ENCODE data around the gene DGKB. TPM values are rescaled to one million over a fixed set of nuclear protein-coding genes. Genes with fewer than 3 reads are reported as not detected.

Gene DGKB
- polyA plus RNA-seq, 4 donors: 0.19 to 0.31 TPM; not detected in 2

DNA sequence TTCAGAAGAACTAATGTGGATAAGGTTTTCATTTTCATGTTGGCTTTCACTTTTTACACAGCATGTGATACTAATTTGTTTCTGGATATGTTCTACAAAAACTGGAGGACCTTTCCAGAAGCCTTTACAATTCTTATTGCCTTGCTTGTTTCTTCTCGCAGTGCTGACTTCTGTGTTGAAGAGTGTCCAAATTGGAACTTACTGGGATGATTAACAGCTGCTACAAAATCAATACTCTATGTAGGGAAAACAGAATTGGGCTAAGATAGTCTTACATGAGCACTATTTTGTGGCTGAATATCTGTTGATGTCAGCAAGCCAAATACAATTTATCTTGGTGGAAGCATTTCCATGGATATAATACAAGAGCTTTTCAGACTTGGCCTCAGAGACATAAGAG is 351.2 kb downstream of the DGKB start:
- Histone ChIP-seq H3K9me3 (ENCODE audit: control insufficient read depth in 2 of 2, insufficient read depth in 1 of 2, low read depth in 1 of 2, low read length in 1 of 2) (no peaks in the 10 kb centered on the region), H3K4me1 (ENCODE audit: control insufficient read depth in 3 of 3, insufficient read depth in 2 of 3, low read depth in 1 of 3, low read length in 2 of 3) (no peaks in the 10 kb centered on the region), H3K36me3 (ENCODE audit: control insufficient read depth in 3 of 3, insufficient read depth in 2 of 3, low read depth in 1 of 3, low read length in 3 of 3) (no peaks in the 10 kb centered on the region), H3K4me3 (ENCODE audit: low read depth in 1 of 3, low read length in 3 of 3) (no peak overlapping the region), H3K27me3 (ENCODE audit: control insufficient read depth in 3 of 3, insufficient read depth in 3 of 3, low read length in 3 of 3) (no peaks in the 10 kb centered on the region), H3K27ac (ENCODE audit: low read depth in 1 of 3, low read length in 2 of 3) (no peak overlapping the region)
- FAIRE-seq (no peak), DNase-seq (no peak)
- 48 to 83% (median 50%) methylated on average over 1 of the region's 1 CpG for WGBS, 3 donors

DNA sequence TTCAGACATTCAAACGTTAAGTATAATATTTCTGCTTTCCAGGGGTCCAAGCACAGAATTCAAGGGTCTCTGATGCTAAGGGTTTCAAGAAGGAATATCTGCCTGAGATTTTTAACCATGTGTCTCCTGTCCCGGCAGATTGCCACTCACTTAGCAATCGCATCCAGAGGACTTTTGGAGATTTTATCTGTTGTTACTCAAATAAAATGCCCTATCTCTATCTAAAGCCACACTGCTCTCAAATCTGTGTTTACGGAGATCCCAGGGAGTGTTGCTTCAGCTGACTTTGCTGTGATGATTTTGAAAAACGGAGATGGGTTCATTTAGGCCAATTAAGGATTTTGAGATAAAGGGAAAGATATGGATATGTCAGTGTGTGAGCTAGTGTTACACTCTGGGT is 359.9 kb downstream of the DGKB start:
- Histone ChIP-seq H3K27me3 (ENCODE audit: control insufficient read depth in 3 of 3, insufficient read depth in 3 of 3, low read length in 3 of 3) (no peaks in the 10 kb centered on the region), H3K4me3 (ENCODE audit: low read depth in 1 of 3, low read length in 3 of 3) (no peak overlapping the region), H3K27ac (ENCODE audit: low read depth in 1 of 3, low read length in 2 of 3) (no peak overlapping the region), H3K36me3 (ENCODE audit: control insufficient read depth in 3 of 3, insufficient read depth in 2 of 3, low read depth in 1 of 3, low read length in 3 of 3) (no peaks in the 10 kb centered on the region), H3K9me3 (ENCODE audit: control insufficient read depth in 2 of 2, insufficient read depth in 1 of 2, low read depth in 1 of 2, low read length in 1 of 2) (no peaks in the 10 kb centered on the region), H3K4me1 (ENCODE audit: control insufficient read depth in 3 of 3, insufficient read depth in 2 of 3, low read depth in 1 of 3, low read length in 2 of 3) (no peaks in the 10 kb centered on the region)
- DNase-seq (no peak), FAIRE-seq (no peak)
- WGBS, 3 donors: 51 to 67% (median 54%) methylated on average over 5 of the region's 5 CpGs

DNA sequence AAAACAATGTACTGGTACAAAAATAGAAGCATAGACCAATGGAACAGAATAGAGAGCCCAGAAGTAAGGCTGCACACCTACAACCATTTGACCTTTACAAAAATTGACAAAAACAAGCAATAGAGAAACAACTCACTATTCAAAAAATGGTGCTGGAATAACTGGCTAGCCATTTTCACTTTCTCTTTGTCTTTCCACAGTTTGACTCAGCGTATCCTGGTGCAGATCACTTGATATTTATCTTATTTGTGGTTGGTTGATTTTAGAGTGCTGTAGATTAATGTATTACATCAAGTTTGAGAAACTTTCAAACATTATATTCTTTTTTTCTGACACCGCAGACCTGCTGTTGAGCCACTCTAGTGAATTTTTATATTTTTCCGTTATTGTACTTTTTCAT is 381.4 kb downstream of the DGKB start:
- Histone ChIP-seq H3K4me1 (ENCODE audit: control insufficient read depth in 3 of 3, insufficient read depth in 2 of 3, low read depth in 1 of 3, low read length in 2 of 3) (no peaks in the 10 kb centered on the region), H3K27me3 (ENCODE audit: control insufficient read depth in 3 of 3, insufficient read depth in 3 of 3, low read length in 3 of 3) (no peaks in the 10 kb centered on the region), H3K36me3 (ENCODE audit: control insufficient read depth in 3 of 3, insufficient read depth in 2 of 3, low read depth in 1 of 3, low read length in 3 of 3) (no peaks in the 10 kb centered on the region), H3K27ac (ENCODE audit: low read depth in 1 of 3, low read length in 2 of 3) (no peak overlapping the region), H3K4me3 (ENCODE audit: low read depth in 1 of 3, low read length in 3 of 3) (no peak overlapping the region), H3K9me3 (ENCODE audit: control insufficient read depth in 2 of 2, insufficient read depth in 1 of 2, low read depth in 1 of 2, low read length in 1 of 2) (no peaks in the 10 kb centered on the region)
- FAIRE-seq: no peak
- 75 to 86% (median 81%) methylated on average over 3 of the region's 3 CpGs for WGBS, 3 donors
- DNase-seq: no peak

DNA sequence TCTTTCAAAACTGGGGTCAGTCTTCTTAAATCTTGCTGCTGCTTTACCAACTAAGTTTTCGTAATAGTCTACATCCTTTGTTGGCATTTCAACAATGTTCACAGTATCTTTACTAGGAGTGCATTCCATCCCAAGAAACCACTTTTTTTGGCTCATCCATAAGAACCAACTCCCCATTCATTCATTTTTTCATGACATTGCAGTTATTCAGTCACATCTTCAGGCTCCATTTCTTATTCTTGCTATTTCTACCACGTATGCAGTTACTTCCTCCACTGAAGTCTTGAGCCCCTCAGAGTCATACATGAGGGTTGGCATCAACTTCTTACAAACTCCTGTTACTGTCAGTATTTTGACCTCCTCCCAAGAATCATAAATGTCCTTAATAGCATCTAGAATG is 392.3 kb downstream of the DGKB start:
- Histone ChIP-seq H3K4me3 (ENCODE audit: low read depth in 1 of 3, low read length in 3 of 3) (no peak overlapping the region), H3K27me3 (ENCODE audit: control insufficient read depth in 3 of 3, insufficient read depth in 3 of 3, low read length in 3 of 3) (no peaks in the 10 kb centered on the region), H3K9me3 (ENCODE audit: control insufficient read depth in 2 of 2, insufficient read depth in 1 of 2, low read depth in 1 of 2, low read length in 1 of 2) (peaks cover 0 to 6% of the 10 kb centered on the region in 2 donors), H3K4me1 (ENCODE audit: control insufficient read depth in 3 of 3, insufficient read depth in 2 of 3, low read depth in 1 of 3, low read length in 2 of 3) (no peaks in the 10 kb centered on the region), H3K27ac (ENCODE audit: low read depth in 1 of 3, low read length in 2 of 3) (no peak overlapping the region), H3K36me3 (ENCODE audit: control insufficient read depth in 3 of 3, insufficient read depth in 2 of 3, low read depth in 1 of 3, low read length in 3 of 3) (no peaks in the 10 kb centered on the region)
- WGBS, 3 donors: 77 to 83% (median 81%) methylated on average over 2 of the region's 2 CpGs
- DNase-seq (no peak), FAIRE-seq (no peak)

DNA sequence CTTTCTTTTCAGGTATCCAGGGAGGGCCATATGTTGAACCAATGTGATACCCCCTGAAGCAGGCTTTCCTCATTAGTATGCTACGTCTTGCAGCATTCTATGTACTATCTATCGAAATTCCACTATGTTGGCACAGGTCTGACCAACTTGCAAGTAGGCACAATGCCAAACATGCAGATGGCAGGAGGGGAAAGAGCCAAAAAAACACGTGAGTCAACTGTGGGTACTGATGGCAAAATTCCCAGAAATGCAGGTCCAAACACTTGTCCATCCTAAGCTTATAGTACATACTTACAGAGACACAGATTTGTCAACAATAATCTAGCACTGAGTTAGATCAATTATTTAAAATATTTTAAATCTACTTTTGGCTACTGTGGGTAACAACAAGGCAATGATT is 394.9 kb downstream of the DGKB start:
- Histone ChIP-seq H3K4me3 (ENCODE audit: low read depth in 1 of 3, low read length in 3 of 3) (no peak overlapping the region), H3K9me3 (ENCODE audit: control insufficient read depth in 2 of 2, insufficient read depth in 1 of 2, low read depth in 1 of 2, low read length in 1 of 2) (peaks cover 0 to 6% of the 10 kb centered on the region in 2 donors), H3K4me1 (ENCODE audit: control insufficient read depth in 3 of 3, insufficient read depth in 2 of 3, low read depth in 1 of 3, low read length in 2 of 3) (no peaks in the 10 kb centered on the region), H3K27ac (ENCODE audit: low read depth in 1 of 3, low read length in 2 of 3) (no peak overlapping the region), H3K36me3 (ENCODE audit: control insufficient read depth in 3 of 3, insufficient read depth in 2 of 3, low read depth in 1 of 3, low read length in 3 of 3) (no peaks in the 10 kb centered on the region), H3K27me3 (ENCODE audit: control insufficient read depth in 3 of 3, insufficient read depth in 3 of 3, low read length in 3 of 3) (no peaks in the 10 kb centered on the region)
- WGBS, 3 donors: 28 to 50% (median 44%) methylated on average over 3 of the region's 3 CpGs
- FAIRE-seq: no peak
- DNase-seq: no peak

DNA sequence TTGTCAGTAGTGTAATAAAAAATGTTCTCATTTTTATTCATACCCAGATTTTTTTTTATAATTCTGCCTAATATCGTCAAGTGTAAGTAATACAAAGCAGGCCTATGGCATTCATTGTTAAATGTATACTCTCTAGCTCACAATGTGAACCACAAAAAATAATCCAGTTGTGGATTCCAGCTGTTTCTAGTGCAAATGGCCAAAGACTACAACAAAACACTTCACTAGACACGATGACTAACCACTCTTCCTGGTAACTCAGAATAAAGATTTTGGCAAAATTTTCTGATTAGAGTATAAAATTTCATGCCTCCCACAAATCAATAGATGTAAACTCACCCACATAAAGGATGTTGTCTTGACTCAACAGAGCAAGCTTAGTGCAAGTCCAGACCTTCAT is 396.6 kb downstream of the DGKB start:
- Histone ChIP-seq H3K27ac (ENCODE audit: low read depth in 1 of 3, low read length in 2 of 3) (no peak overlapping the region), H3K27me3 (ENCODE audit: control insufficient read depth in 3 of 3, insufficient read depth in 3 of 3, low read length in 3 of 3) (no peaks in the 10 kb centered on the region), H3K9me3 (ENCODE audit: control insufficient read depth in 2 of 2, insufficient read depth in 1 of 2, low read depth in 1 of 2, low read length in 1 of 2) (peaks cover 0 to 6% of the 10 kb centered on the region in 2 donors), H3K4me3 (ENCODE audit: low read depth in 1 of 3, low read length in 3 of 3) (no peak overlapping the region), H3K36me3 (ENCODE audit: control insufficient read depth in 3 of 3, insufficient read depth in 2 of 3, low read depth in 1 of 3, low read length in 3 of 3) (no peaks in the 10 kb centered on the region), H3K4me1 (ENCODE audit: control insufficient read depth in 3 of 3, insufficient read depth in 2 of 3, low read depth in 1 of 3, low read length in 2 of 3) (no peaks in the 10 kb centered on the region)
- FAIRE-seq: no peak
- 75 to 84% (median 82%) methylated on average over 2 of the region's 2 CpGs for WGBS, 3 donors
- DNase-seq: no peak

DNA sequence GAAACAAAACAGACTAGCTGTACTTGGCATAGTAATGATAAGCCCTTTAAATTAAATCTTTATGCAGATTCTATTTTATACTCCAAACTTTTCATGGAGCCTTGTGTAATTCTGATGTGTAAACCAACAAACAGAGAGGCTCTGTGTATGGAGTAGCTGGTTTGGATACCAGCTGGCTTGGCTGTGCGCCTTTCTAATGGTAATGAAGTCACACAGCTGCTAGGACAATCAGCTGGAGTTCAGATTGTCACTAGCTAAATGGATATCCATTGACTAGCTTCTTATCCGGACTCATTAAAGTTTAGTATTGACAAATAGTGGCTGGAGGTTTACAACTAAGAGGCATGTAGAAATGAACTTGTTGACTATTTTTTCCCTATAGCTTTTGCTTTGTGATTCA is 398.4 kb downstream of the DGKB start:
- no peak overlapping the region for H3K4me3 ChIP-seq (ENCODE audit: low read depth in 1 of 3, low read length in 3 of 3)
- H3K36me3 ChIP-seq (ENCODE audit: control insufficient read depth in 3 of 3, insufficient read depth in 2 of 3, low read depth in 1 of 3, low read length in 3 of 3): no peaks in the 10 kb centered on the region
- no peak overlapping the region for H3K27ac ChIP-seq (ENCODE audit: low read depth in 1 of 3, low read length in 2 of 3)
- H3K4me1 ChIP-seq (ENCODE audit: control insufficient read depth in 3 of 3, insufficient read depth in 2 of 3, low read depth in 1 of 3, low read length in 2 of 3): no peaks in the 10 kb centered on the region
- FAIRE-seq (no peak), DNase-seq (no peak)
- WGBS, 3 donors: 59 to 74% (median 71%) methylated on average over 2 of the region's 2 CpGs
- no peaks in the 10 kb centered on the region for H3K9me3 ChIP-seq (ENCODE audit: control insufficient read depth in 2 of 2, insufficient read depth in 1 of 2, low read depth in 1 of 2, low read length in 1 of 2)
- no peaks in the 10 kb centered on the region for H3K27me3 ChIP-seq (ENCODE audit: control insufficient read depth in 3 of 3, insufficient read depth in 3 of 3, low read length in 3 of 3)

DNA sequence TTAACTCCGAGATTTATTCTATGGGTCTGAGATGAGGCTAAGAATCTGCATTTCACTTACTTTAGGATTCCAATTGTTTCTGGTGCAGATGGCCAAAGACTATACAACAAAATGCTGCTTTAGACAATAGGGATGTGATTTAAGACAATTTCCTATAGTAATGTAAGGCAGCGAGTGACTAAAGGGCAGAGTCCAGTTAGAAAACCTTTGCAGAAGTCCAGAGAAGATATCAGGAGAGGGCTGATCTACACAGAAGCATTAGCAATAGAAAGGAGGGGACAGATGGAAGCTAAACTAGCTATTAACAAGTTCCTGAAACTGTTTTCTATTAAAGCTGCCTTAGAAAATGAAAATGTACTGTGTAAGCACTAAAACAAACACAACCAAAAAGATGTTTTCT is 398.9 kb downstream of the DGKB start:
- FAIRE-seq (no peak), DNase-seq (no peak)
- H3K27me3 ChIP-seq (ENCODE audit: control insufficient read depth in 3 of 3, insufficient read depth in 3 of 3, low read length in 3 of 3): no peaks in the 10 kb centered on the region
- H3K9me3 ChIP-seq (ENCODE audit: control insufficient read depth in 2 of 2, insufficient read depth in 1 of 2, low read depth in 1 of 2, low read length in 1 of 2): no peaks in the 10 kb centered on the region
- H3K27ac ChIP-seq (ENCODE audit: low read depth in 1 of 3, low read length in 2 of 3): no peak overlapping the region
- WGBS, 3 donors: 48 to 82% (median 63%) methylated on average over 2 of the region's 2 CpGs
- H3K4me3 ChIP-seq (ENCODE audit: low read depth in 1 of 3, low read length in 3 of 3): no peak overlapping the region
- H3K4me1 ChIP-seq (ENCODE audit: control insufficient read depth in 3 of 3, insufficient read depth in 2 of 3, low read depth in 1 of 3, low read length in 2 of 3): no peaks in the 10 kb centered on the region
- no peaks in the 10 kb centered on the region for H3K36me3 ChIP-seq (ENCODE audit: control insufficient read depth in 3 of 3, insufficient read depth in 2 of 3, low read depth in 1 of 3, low read length in 3 of 3)

DNA sequence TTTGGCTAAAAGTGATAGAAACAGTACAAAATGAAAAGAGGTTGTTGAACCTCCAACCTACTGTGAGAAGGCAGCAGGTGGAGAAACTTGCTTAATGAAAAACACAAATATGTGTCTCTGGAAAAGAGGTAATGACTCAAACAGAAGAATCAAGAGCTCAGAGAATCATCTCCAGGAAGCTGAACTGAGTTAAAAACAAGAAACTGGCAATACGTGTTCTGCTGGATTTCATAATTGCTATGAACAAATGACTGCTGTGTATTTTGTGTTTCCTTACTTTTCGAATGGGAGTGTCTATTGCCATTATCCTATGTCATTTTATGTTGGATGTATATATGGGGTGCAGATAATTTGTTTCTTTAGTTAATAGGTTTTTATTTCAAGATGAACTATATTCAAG is 401.1 kb downstream of the DGKB start:
- no peaks in the 10 kb centered on the region for H3K36me3 ChIP-seq (ENCODE audit: control insufficient read depth in 3 of 3, insufficient read depth in 2 of 3, low read depth in 1 of 3, low read length in 3 of 3)
- 84 to 87% (median 84%) methylated on average over 2 of the region's 2 CpGs for WGBS, 3 donors
- H3K4me1 ChIP-seq (ENCODE audit: control insufficient read depth in 3 of 3, insufficient read depth in 2 of 3, low read depth in 1 of 3, low read length in 2 of 3): no peaks in the 10 kb centered on the region
- H3K9me3 ChIP-seq (ENCODE audit: control insufficient read depth in 2 of 2, insufficient read depth in 1 of 2, low read depth in 1 of 2, low read length in 1 of 2): no peaks in the 10 kb centered on the region
- no peak overlapping the region for H3K4me3 ChIP-seq (ENCODE audit: low read depth in 1 of 3, low read length in 3 of 3)
- no peaks in the 10 kb centered on the region for H3K27me3 ChIP-seq (ENCODE audit: control insufficient read depth in 3 of 3, insufficient read depth in 3 of 3, low read length in 3 of 3)
- no peak for FAIRE-seq
- DNase-seq: no peak
- H3K27ac ChIP-seq (ENCODE audit: low read depth in 1 of 3, low read length in 2 of 3): no peak overlapping the region
